Mesenchymal stem cell (in vitro differentiated cells and primary cell): Measurements from ENCODE around the gene GPRASP3.

Source experiments
- DNase-seq: peaks from one replicate; pipeline ENCODE4 v3.0.0-alpha.2; 2013
- H2AFZ ChIP-seq: one replicate; pipeline ENCODE4 v1.6.1; 2013; ENCODE audit warnings: low read depth, mild to moderate bottlenecking, control low read depth, inconsistent platforms, low read length, moderate library complexity
- H2AK5ac ChIP-seq: 2 replicates; pipeline ENCODE4 v1.6.1; 2013; ENCODE audit warnings: low read length, moderate library complexity, mild to moderate bottlenecking, inconsistent platforms; ENCODE audit not compliant: severe bottlenecking
- H2BK120ac ChIP-seq: one replicate; pipeline ENCODE4 v1.6.1; 2013; ENCODE audit warnings: low read depth, mild to moderate bottlenecking, inconsistent platforms, low read length, moderate library complexity
- H2BK12ac ChIP-seq, 2 experiments: one replicate each; pipeline ENCODE4 v1.6.1; 2013; ENCODE audit warnings: inconsistent platforms in 2 of 2, low read length in 2 of 2, mild to moderate bottlenecking in 2 of 2, moderate library complexity in 2 of 2, control low read depth in 1 of 2
- H2BK15ac ChIP-seq: one replicate; pipeline ENCODE4 v1.6.1; 2013; ENCODE audit warnings: mild to moderate bottlenecking, low read depth, inconsistent platforms; ENCODE audit not compliant: poor library complexity, severe bottlenecking
- H2BK5ac ChIP-seq: 2 replicates; pipeline ENCODE4 v1.6.1; 2013; ENCODE audit warnings: low read depth, mild to moderate bottlenecking, low read length, control low read depth, inconsistent platforms; ENCODE audit not compliant: poor library complexity, severe bottlenecking
- H3K14ac ChIP-seq, 2 experiments: one replicate each; pipeline ENCODE4 v1.6.1; 2013; ENCODE audit warnings: inconsistent platforms in 2 of 2, low read length in 2 of 2, control low read depth in 1 of 2, mild to moderate bottlenecking in 1 of 2, moderate library complexity in 1 of 2
- H3K18ac ChIP-seq, 2 experiments: one replicate each; pipeline ENCODE4 v1.6.1; 2013; ENCODE audit warnings: inconsistent platforms in 2 of 2, low read length in 2 of 2, control low read depth in 1 of 2, low read depth in 1 of 2, mild to moderate bottlenecking in 1 of 2
- H3K23ac ChIP-seq, 2 experiments: one replicate each; pipeline ENCODE4 v1.6.1; 2013; ENCODE audit warnings: inconsistent platforms in 2 of 2, low read length in 2 of 2, mild to moderate bottlenecking in 2 of 2, moderate library complexity in 2 of 2, control low read depth in 1 of 2
- H3K27ac ChIP-seq: 2 replicates; pipeline ENCODE4 v1.5.1; 2013; ENCODE audit warnings: mild to moderate bottlenecking, moderate library complexity, low read length, control low read depth, inconsistent platforms; ENCODE audit not compliant: poor library complexity, severe bottlenecking
- H3K27me3 ChIP-seq, 2 experiments: 2 replicates each; pipeline versions ENCODE4 v1.6.1 to v1.7.0; 2013; ENCODE audit warnings: low read length in 2 of 2, mild to moderate bottlenecking in 2 of 2, moderate library complexity in 2 of 2, control low read depth in 1 of 2, inconsistent platforms in 1 of 2; ENCODE audit not compliant: control insufficient read depth in 1 of 2, insufficient read depth in 1 of 2
- H3K36me3 ChIP-seq, 2 experiments: 2 replicates each; pipeline versions ENCODE4 v1.6.1 to v1.7.0; 2013; ENCODE audit warnings: low read length in 2 of 2, control low read depth in 1 of 2, inconsistent platforms in 1 of 2, low read depth in 1 of 2, mild to moderate bottlenecking in 1 of 2; ENCODE audit not compliant: insufficient read depth in 2 of 2, control insufficient read depth in 1 of 2
- H3K4ac ChIP-seq, 2 experiments: one replicate each; pipeline ENCODE4 v1.6.1; 2013; ENCODE audit warnings: inconsistent platforms in 2 of 2, low read length in 2 of 2, mild to moderate bottlenecking in 2 of 2, moderate library complexity in 2 of 2, control low read depth in 1 of 2, low read depth in 1 of 2
- H3K4me1 ChIP-seq: 2 replicates; pipeline ENCODE4 v1.6.1; 2013; ENCODE audit warnings: low read depth, low read length, control low read depth; ENCODE audit not compliant: control insufficient read depth, insufficient read depth
- H3K4me2 ChIP-seq: 2 replicates; pipeline ENCODE4 v1.6.1; 2013; ENCODE audit warnings: low read length, mild to moderate bottlenecking, inconsistent platforms; ENCODE audit not compliant: poor library complexity, severe bottlenecking
- H3K4me3 ChIP-seq, 2 experiments: 2 replicates each; pipeline versions ENCODE4 v1.5.1 to v1.7.0; 2013; ENCODE audit warnings: low read length in 2 of 2, mild to moderate bottlenecking in 2 of 2, control low read depth in 1 of 2, low read depth in 1 of 2; ENCODE audit not compliant: insufficient read depth in 1 of 2
- H3K79me1 ChIP-seq: replicated peaks from 2 replicates; pipeline ENCODE4 v1.6.1; 2013; ENCODE audit warnings: mild to moderate bottlenecking, control low read depth, low read length, inconsistent platforms; ENCODE audit not compliant: poor library complexity, severe bottlenecking
- H3K9ac ChIP-seq: 2 replicates; pipeline ENCODE4 v1.7.0; 2013; ENCODE audit warnings: mild to moderate bottlenecking, low read length, moderate library complexity
- H3K9me3 ChIP-seq: 2 replicates; pipeline ENCODE4 v1.7.0; 2013; ENCODE audit warnings: mild to moderate bottlenecking, low read length; ENCODE audit not compliant: control insufficient read depth
- H4K8ac ChIP-seq: one replicate; pipeline ENCODE4 v1.6.1; 2013; ENCODE audit warnings: inconsistent platforms, mild to moderate bottlenecking, low read length, moderate library complexity
- H4K91ac ChIP-seq: one replicate; pipeline ENCODE4 v1.6.1; 2013; ENCODE audit warnings: mild to moderate bottlenecking, low read length, inconsistent platforms
- WGBS: methylation state at CpG from one replicate; pipeline ENCODE4 v1.1.7; 2013; ENCODE audit warnings: mixed read lengths; 5-methylcytosine and 5-hydroxymethylcytosine counted together

Gene GPRASP3

DNA sequence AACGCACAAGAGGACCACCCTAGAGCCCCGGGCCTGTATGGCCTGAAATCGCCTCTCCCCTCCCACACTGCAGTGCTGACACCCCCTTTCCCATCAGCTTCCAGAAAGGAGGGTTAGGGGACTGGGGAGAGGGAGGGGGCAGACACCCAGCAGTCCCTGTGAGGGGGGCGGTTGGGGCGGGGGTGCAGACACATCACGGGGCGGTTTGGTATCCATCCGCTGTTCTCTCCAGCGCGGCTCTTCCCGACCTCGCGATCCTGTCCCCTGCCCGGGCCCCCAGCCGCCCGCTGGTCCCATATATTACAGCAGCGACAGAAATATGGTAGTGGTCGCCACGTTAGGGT lies 8.7 kb upstream of the GPRASP3 start:
- H3K79me1 ChIP-seq = peaks cover 16% of the 10 kb centered on the region
- H3K9me3 ChIP-seq = no peaks in the 10 kb centered on the region
- H3K9ac ChIP-seq = peak overlapping the region; percentile 93
- H2BK120ac ChIP-seq = no peak overlapping the region
- H3K27me3 ChIP-seq = peaks cover 0 to 4% of the 10 kb centered on the region in 2 experiments
- peak overlapping the region; percentile 79 to 84 for H3K4me3 ChIP-seq
- H3K4me2 ChIP-seq = peak overlapping the region; percentile 88
- no peak overlapping the region for H2AK5ac ChIP-seq
- H2BK5ac ChIP-seq = no peak overlapping the region
- no peak overlapping the region for H2AFZ ChIP-seq
- H3K4ac ChIP-seq = no peak overlapping the region
- DNase-seq = no peak
- H2BK12ac ChIP-seq = peak overlapping the region in 1 of 2 experiments; percentile 39
- peaks cover 5 to 16% of the 10 kb centered on the region in 2 experiments for H3K36me3 ChIP-seq
- no peak overlapping the region for H2BK15ac ChIP-seq
- WGBS = 0% methylated on average over 7 of the region's 19 CpGs
- peak overlapping the region in 1 of 2 experiments; percentile 73 for H3K18ac ChIP-seq
- H4K91ac ChIP-seq = no peak overlapping the region
- no peak overlapping the region for H3K23ac ChIP-seq
- no peak overlapping the region for H3K27ac ChIP-seq
- H3K14ac ChIP-seq = no peak overlapping the region
- H4K8ac ChIP-seq = no peak overlapping the region
- H3K4me1 ChIP-seq = peaks cover 2% of the 10 kb centered on the region

DNA sequence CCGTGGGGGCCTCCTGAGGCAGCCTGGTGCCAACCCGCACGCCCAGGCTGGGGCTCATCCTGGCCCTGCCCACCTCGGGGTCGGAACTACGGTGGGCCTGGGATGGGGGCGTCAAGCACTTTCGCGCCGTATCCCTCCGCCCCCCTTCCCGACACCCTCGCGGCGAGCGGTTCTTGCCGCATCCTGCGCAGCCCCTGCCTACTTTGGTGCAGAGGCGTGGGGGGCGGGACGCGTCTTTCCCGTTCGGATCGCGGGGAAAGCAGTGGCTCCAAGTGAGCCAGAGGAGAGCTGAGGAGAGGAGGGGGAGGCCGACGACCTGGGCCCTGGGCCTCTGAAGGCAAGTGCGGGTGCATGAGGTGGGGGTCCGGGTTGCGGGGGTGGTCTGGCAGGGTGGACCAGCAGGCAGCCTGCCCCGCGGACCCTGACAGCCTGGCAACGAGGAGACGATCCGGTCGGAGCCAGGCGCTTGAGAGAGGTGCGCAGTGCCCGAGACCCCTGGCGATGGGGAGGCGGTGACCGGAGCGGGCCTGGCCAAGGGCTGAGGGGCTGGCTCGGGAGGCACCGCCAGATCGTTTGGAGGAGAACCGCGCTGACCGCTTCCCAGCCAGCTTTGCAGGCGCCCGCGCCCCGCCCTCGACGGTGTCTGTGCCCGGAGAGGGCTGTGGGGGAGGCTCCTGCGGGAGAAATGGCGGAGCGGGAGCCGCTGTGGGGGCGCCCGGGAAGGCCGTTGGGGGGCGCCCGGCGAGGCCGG lies 8.2 kb upstream of the GPRASP3 start, which contains the start of gene GPRASP2:
TSS of gene GPRASP2 (plus strand) at position 233 of the 751 bp plus-strand sequence. CDS start 2,422 bp downstream, outside the sequence.
- H3K4ac ChIP-seq = no peak within 1 kb of the TSS
- peak within 1 kb of the TSS; percentile 88 for H3K4me2 ChIP-seq
- DNase-seq = peak; percentile 23
- H2AK5ac ChIP-seq = no peak within 1 kb of the TSS
- peak within 1 kb of the TSS; percentile 67 for H2BK15ac ChIP-seq
- peak within 1 kb of the TSS in 1 of 2 experiments; percentile 17 for H3K23ac ChIP-seq
- peak within 1 kb of the TSS in 1 of 2 experiments; percentile 39 for H2BK12ac ChIP-seq
- H4K91ac ChIP-seq = no peak within 1 kb of the TSS
- peaks cover 0 to 4% of the 10 kb centered on the region in 2 experiments for H3K27me3 ChIP-seq
- no peaks in the 10 kb centered on the region for H3K9me3 ChIP-seq
- peak within 1 kb of the TSS; percentile 51 to 57 for H3K14ac ChIP-seq
- H2BK5ac ChIP-seq = no peak within 1 kb of the TSS
- no peak within 1 kb of the TSS for H4K8ac ChIP-seq
- H3K4me1 ChIP-seq = peaks cover 2% of the 10 kb centered on the region
- WGBS = 0% methylated on average over 5 of the region's 68 CpGs
- no peak within 1 kb of the TSS for H2BK120ac ChIP-seq
- H3K9ac ChIP-seq = peak within 1 kb of the TSS; percentile 93
- H3K27ac ChIP-seq = no peak within 1 kb of the TSS
- H3K79me1 ChIP-seq = peaks cover 16% of the 10 kb centered on the region
- H2AFZ ChIP-seq = peak within 1 kb of the TSS; percentile 51
- H3K36me3 ChIP-seq = peaks cover 5 to 16% of the 10 kb centered on the region in 2 experiments
- H3K4me3 ChIP-seq = peak within 1 kb of the TSS; percentile 79 to 84
- peak within 1 kb of the TSS; percentile 43 to 78 for H3K18ac ChIP-seq

DNA sequence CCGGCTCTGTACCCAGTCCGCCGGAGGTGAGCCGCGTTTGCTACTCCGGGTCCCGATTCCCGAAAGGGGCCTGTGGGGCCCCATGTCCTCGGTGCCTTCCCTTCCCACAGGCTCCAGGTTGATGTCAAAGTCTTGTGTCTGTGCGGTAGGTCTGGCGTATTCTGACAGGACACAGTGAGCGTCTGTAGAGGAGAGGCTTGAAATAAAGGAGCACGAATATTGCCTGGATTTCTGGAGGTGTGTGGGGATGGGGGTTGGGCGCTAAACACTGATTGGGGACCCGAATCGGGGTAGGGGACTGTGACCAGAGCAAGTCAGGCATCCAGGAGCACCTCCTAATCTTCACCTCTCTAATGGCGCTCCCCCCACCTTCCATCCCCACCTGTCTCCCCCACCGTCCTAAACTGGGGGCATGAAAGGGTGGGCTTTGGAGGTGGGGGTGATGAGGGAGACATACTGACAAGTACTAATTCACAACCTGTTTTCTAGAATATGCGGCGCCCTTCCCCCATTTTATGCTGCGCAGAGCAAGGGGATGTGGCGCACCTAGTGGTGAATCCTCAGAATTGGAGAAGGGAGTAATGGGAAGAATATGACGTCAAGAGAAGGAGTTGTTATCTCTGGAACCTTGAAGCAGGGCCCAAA lies 7.4 kb upstream of the GPRASP3 start:
- H2AFZ ChIP-seq = peak overlapping the region; percentile 39
- no peaks in the 10 kb centered on the region for H3K9me3 ChIP-seq
- H3K27me3 ChIP-seq = peaks cover 0 to 4% of the 10 kb centered on the region in 2 experiments
- no peak overlapping the region for H3K4ac ChIP-seq
- H3K27ac ChIP-seq = no peak overlapping the region
- H3K18ac ChIP-seq = peak overlapping the region; percentile 2 to 33
- no peak overlapping the region for H4K8ac ChIP-seq
- H4K91ac ChIP-seq = no peak overlapping the region
- H3K23ac ChIP-seq = no peak overlapping the region
- H2AK5ac ChIP-seq = no peak overlapping the region
- peak overlapping the region; percentile 67 for H2BK15ac ChIP-seq
- peak; percentile 66 for DNase-seq
- peak overlapping the region; percentile 80 for H3K4me2 ChIP-seq
- peaks cover 16% of the 10 kb centered on the region for H3K79me1 ChIP-seq
- 0% methylated on average over 3 of the region's 23 CpGs for WGBS
- H3K14ac ChIP-seq = peak overlapping the region in 1 of 2 experiments; percentile 57
- peak overlapping the region; percentile 79 to 84 for H3K4me3 ChIP-seq
- peak overlapping the region; percentile 93 for H3K9ac ChIP-seq
- H3K36me3 ChIP-seq = peaks cover 5 to 16% of the 10 kb centered on the region in 2 experiments
- peaks cover 2% of the 10 kb centered on the region for H3K4me1 ChIP-seq
- H2BK12ac ChIP-seq = no peak overlapping the region
- H2BK5ac ChIP-seq = no peak overlapping the region
- H2BK120ac ChIP-seq = no peak overlapping the region

DNA sequence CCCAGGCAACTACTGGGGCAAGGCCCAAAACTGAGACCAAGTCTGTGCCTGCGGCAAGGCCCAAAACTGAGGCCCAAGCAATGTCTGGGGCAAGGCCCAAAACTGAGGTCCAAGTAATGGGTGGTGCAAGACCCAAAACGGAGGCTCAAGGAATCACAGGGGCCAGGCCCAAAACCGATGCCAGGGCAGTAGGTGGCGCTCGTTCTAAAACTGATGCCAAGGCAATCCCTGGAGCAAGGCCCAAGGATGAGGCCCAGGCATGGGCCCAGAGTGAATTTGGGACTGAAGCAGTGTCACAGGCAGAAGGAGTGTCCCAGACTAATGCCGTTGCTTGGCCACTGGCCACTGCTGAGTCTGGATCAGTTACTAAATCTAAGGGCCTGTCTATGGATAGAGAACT lies 5.5 kb upstream of the GPRASP3 start:
- no peaks in the 10 kb centered on the region for H3K27me3 ChIP-seq
- no peak overlapping the region for H3K9ac ChIP-seq
- H3K18ac ChIP-seq = no peak overlapping the region
- no peak overlapping the region for H3K4me3 ChIP-seq
- H3K9me3 ChIP-seq = no peaks in the 10 kb centered on the region
- DNase-seq = no peak
- no peak overlapping the region for H4K91ac ChIP-seq
- H2BK120ac ChIP-seq = no peak overlapping the region
- H3K4ac ChIP-seq = no peak overlapping the region
- no peak overlapping the region for H3K23ac ChIP-seq
- H2AFZ ChIP-seq = no peak overlapping the region
- H4K8ac ChIP-seq = no peak overlapping the region
- H3K27ac ChIP-seq = no peak overlapping the region
- H2BK12ac ChIP-seq = no peak overlapping the region
- H2BK15ac ChIP-seq = no peak overlapping the region
- H2BK5ac ChIP-seq = no peak overlapping the region
- 94% methylated on average over 6 of the region's 6 CpGs for WGBS
- peaks cover 5 to 16% of the 10 kb centered on the region in 2 experiments for H3K36me3 ChIP-seq
- no peak overlapping the region for H3K14ac ChIP-seq
- H2AK5ac ChIP-seq = no peak overlapping the region
- H3K4me1 ChIP-seq = peaks cover 2% of the 10 kb centered on the region
- H3K4me2 ChIP-seq = no peak overlapping the region
- H3K79me1 ChIP-seq = peaks cover 16% of the 10 kb centered on the region
